ENCODE data around the gene MEN1. TPM values are rescaled to one million over a fixed set of nuclear protein-coding genes. Genes with fewer than 3 reads are reported as not detected.

Gene MEN1
- total RNA-seq, 2 donors from 2014 or later, result 7.2 to 9.8 TPM

GRCh38 chr11:64855596-64856304 lies 45.4 kb upstream of the MEN1 start:
- no peak for TF ChIP-seq CTCF (IDR thresholded peaks at IDR 0.05)
- Histone ChIP-seq H3K9me3 (no peaks in the 10 kb centered on the region), H3K4me3 (no peak overlapping the region), H3K27ac (peak overlapping the region; percentile 72 to 87), H3K27me3 (no peaks in the 10 kb centered on the region), H3K36me3 (peaks cover 40% of the 10 kb centered on the region), H3K4me1 (peaks cover 7 to 97% of the 10 kb centered on the region in 2 donors)
- DNase-seq (ENCODE audit: low spot score), result no peak

- Histone ChIP-seq H3K36me3 (peaks cover 35% of the 10 kb centered on the region), H3K4me3 (peak overlapping the region in 1 of 2 donors; percentile 7), H3K27ac (peak overlapping the region; percentile 72 to 87), H3K27me3 (no peaks in the 10 kb centered on the region), H3K9me3 (no peaks in the 10 kb centered on the region), H3K4me1 (peaks cover 7 to 100% of the 10 kb centered on the region in 2 donors)
- peak; percentile 96 for DNase-seq (ENCODE audit: low spot score)
- TF ChIP-seq CTCF (IDR thresholded peaks at IDR 0.05), result no peak
Observed at GRCh38 chr11:64854534-64855502, 44.5 kb upstream of the MEN1 start.

GRCh38 chr11:64854157-64854533 lies 43.8 kb upstream of the MEN1 start:
- Histone ChIP-seq H3K9me3 (no peaks in the 10 kb centered on the region), H3K27ac (peak overlapping the region; percentile 72 to 87), H3K36me3 (peaks cover 29% of the 10 kb centered on the region), H3K27me3 (no peaks in the 10 kb centered on the region), H3K4me3 (no peak overlapping the region), H3K4me1 (peaks cover 7 to 100% of the 10 kb centered on the region in 2 donors)
- no peak for DNase-seq (ENCODE audit: low spot score)
- no peak for TF ChIP-seq CTCF (IDR thresholded peaks at IDR 0.05)

GRCh38 chr11:64853709-64854108 lies 43.4 kb upstream of the MEN1 start:
- Histone ChIP-seq H3K27ac (peak overlapping the region; percentile 72 to 87), H3K4me1 (peaks cover 7 to 100% of the 10 kb centered on the region in 2 donors), H3K4me3 (no peak overlapping the region), H3K36me3 (peaks cover 29% of the 10 kb centered on the region), H3K9me3 (no peaks in the 10 kb centered on the region), H3K27me3 (no peaks in the 10 kb centered on the region)
- no peak for DNase-seq (ENCODE audit: low spot score)
- TF ChIP-seq CTCF (IDR thresholded peaks at IDR 0.05), result no peak

- Histone ChIP-seq H3K4me3 (no peak overlapping the region), H3K27ac (peak overlapping the region; percentile 72 to 87), H3K4me1 (peaks cover 7 to 100% of the 10 kb centered on the region in 2 donors)
Observed at GRCh38 chr11:64852804-64853509, 42.6 kb upstream of the MEN1 start.

More at GRCh38 chr11:64852804-64853509, 42.6 kb upstream of the MEN1 start:
- no peak for TF ChIP-seq CTCF (IDR thresholded peaks at IDR 0.05)
- H3K36me3 ChIP-seq, result peaks cover 29% of the 10 kb centered on the region
- H3K9me3 ChIP-seq, result no peaks in the 10 kb centered on the region
- DNase-seq (ENCODE audit: low spot score), result no peak
- no peaks in the 10 kb centered on the region for H3K27me3 ChIP-seq
